ENCODE measurements around the gene ANKRD6.

DNA sequence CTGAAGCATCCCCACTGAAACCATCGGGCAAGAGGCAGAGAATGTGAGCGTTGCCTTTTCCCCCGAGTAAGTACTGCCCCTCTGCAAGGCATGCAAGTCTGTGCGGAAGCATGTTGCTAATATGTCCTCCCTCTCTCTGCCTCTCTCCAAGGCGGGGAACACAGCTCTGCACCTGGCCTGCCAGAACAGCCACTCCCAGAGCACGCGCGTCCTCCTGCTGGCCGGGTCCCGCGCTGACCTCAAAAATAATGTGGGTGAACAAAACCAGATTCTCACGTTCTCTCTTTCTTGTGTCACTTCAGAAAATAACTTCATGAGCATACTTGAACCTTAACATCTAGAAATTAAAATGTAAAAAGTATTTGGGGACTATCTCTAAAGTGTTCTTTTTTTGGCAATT lies 179.2 kb downstream of the ANKRD6 start:
- TF ChIP-seq, protein P1, sequence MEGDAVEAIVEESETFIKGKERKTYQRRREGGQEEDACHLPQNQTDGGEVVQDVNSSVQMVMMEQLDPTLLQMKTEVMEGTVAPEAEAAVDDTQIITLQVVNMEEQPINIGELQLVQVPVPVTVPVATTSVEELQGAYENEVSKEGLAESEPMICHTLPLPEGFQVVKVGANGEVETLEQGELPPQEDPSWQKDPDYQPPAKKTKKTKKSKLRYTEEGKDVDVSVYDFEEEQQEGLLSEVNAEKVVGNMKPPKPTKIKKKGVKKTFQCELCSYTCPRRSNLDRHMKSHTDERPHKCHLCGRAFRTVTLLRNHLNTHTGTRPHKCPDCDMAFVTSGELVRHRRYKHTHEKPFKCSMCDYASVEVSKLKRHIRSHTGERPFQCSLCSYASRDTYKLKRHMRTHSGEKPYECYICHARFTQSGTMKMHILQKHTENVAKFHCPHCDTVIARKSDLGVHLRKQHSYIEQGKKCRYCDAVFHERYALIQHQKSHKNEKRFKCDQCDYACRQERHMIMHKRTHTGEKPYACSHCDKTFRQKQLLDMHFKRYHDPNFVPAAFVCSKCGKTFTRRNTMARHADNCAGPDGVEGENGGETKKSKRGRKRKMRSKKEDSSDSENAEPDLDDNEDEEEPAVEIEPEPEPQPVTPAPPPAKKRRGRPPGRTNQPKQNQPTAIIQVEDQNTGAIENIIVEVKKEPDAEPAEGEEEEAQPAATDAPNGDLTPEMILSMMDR (conservative IDR thresholded peaks at IDR 0.05; ENCODE audit: low read length) = 0 out of 2 replicates have a peak, but pooled peaks have one; percentile 20
- no peak for TF ChIP-seq EZH2phosphoT487 (IDR thresholded peaks at IDR 0.05; ENCODE audit: borderline replicate concordance, low read depth, low read length)
